ENCODE results near the gene WFDC1.

WFDC1 gene

DNA sequence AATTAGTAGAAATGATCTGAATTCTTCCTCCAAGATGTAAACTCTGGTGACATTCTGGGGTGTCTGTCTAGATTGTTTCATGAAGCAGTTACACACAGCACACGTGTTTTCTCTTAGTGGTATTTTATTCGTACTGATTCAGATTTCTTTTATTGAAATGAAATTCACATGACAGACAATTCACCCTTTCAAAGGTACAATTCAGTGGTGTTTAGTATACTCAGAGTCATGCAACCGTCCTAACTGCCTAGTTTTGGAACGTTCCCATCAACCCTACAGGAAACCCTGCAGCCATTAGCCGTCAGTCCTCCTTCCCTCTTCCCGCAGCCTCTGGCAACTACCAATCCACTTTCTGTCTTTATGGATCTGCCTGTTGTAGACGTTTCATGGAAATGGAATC, 8.8 kb downstream of the WFDC1 start:
- DNase-seq: no peak

DNA sequence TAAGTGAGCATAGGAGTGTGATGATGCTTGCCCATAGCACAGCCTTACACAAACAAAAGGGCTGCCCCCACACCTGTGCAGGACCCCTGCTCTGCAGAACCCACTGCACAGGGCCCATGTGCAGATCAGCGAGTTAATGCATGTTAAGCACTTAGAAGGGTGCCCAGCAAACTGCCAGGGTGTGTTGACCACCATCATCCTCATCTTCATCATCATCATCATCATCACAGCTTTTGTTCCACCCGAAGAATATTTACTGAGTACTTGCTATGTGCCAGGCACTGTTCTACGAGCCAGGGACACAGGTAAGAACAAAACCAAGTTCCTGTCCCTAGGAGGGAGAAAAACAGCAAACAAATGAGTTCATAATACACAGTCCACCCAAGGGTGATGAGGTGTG, 11.9 kb downstream of the WFDC1 start:
- DNase-seq: no peak

DNA sequence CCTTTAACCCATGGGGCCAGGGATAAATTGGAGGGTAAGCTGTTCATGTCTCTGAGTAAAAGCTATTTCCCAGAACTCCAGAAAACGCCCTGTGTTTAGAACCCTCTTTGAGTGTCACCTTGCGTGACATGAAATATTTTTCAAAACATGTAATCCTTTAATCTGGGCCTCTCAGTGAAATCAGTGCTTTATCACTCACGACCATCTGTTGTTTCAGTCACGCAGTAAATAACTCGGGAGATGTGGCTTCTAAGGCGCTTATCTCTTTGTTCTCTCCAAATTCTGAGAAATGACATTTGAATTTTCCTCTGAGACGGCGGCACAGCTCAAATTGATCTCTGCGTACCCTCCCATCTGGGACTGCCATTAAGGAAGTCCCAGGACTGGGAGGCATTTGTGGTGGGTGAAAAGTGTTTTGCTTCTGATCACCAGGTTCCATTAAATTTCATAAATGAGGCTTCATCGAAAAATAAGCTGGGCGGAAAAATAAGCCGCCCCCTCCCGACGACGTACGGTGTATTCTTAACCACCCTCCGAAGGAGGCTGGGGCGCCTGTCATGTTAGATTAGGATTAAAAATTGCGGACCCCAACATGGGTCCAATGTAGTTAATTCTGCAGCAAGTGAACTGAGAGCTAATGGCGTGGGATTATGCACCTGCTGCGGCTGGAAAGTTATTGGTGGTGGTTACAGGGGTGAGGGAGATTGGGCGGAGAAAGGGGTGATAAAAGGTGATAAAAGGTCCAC, 12.7 kb downstream of the WFDC1 start:
- no peak for DNase-seq

DNA sequence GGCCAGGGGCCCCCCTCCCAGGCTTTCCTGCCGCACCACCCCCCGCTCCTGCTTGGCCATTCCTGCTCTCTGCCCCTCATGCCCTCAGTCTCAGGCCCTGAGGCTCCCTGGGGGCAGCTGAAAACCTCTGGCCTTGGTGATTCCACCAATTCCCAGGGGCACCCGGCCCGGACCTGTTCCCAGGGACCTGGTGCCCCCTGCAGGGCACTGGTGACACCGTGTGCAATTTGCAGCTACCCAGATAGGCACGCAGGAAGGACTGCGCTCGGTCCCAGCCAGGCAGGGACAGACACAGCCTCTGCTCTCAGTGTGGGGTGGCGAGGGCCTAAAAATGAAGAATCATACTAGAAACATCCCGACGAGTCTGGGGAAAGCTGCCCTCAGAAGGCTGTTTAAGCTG, 13.4 kb downstream of the WFDC1 start:
- no peak for DNase-seq

DNA sequence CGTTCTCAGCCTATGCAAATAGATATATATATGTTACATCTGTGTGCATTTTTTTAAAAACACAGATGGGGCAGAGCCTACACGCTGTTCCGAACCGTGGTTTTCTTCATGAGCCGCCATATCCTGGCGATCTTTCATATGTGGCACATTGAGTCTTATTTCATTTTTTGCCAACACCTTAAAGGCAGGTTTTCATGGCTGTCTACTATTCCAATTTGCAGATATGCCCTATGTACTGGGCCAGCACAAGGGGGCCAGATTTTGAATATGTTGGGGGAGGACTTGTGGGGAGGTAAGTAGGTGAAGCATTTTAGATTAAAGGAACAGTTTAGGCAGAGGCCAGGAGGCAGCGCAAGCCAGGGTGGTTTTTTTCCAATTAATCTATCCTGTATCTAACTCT, 16.0 kb downstream of the WFDC1 start:
- DNase-seq: no peak

DNA sequence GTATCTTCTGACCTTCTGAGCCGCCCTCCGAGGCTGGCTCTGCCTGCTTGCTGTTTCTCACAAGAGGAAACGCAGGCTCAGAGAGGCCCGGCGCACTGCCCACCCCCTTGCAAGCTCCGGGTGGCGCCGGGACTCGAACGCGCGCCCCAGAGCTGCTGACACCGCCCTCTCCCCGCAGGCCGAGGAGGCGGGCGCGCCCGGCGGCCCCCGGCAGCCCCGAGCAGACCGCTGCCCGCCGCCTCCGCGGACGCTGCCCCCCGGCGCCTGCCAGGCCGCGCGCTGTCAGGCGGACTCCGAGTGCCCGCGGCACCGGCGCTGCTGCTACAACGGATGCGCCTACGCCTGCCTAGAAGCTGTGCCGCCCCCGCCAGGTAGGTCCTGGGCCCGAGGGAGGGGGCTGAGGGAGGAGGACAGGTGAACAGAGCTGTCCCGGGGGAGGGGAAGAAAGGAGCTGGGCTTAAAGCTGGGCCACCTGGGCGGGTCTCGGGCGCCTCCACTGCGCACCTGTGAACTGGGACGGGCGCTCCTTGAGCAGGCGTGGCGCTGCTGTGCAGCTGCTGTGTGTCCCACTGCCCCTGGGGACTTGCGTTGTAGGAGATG, 18.2 kb downstream of the WFDC1 start:
- DNase-seq: no peak

DNA sequence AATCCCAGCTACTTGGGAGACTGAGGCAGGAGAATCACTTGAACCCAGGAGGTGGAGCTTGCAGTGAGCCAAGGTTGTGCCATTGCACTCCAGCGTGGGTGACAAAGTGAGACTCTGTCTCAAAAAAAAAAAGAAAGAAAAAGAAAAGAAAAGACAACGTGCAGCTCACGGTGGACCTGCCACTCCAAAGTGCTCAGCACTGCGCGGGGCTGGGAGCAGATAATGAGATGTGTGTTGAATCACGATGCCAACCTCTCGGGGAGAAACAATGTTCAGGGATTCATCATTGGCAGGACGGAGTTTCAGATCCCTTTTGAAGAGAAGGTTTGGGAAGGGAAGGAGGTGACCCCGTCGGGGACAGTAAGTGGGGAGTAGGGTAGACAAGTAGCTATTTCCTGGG, 19.2 kb downstream of the WFDC1 start:
- no peak for DNase-seq

DNA sequence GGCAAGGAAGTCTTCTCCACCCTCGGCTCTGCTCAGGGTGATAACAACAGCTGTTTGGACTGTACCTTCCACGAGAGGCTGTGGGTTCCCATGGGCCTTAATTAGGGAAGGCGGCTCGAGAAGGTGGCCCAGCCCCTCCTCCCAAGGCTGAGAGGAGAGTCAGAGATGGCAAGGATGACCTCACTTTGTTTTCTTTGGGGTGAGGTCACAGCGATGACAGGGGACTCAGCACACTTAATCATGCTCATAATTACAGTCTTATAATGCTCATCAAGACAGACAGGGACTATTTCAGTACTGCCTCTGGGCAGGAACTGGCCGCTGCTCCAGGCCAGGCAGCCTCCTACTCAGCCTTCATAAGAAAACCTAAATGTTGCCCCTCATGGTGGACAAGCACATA, 19.7 kb downstream of the WFDC1 start:
- no peak for DNase-seq

DNA sequence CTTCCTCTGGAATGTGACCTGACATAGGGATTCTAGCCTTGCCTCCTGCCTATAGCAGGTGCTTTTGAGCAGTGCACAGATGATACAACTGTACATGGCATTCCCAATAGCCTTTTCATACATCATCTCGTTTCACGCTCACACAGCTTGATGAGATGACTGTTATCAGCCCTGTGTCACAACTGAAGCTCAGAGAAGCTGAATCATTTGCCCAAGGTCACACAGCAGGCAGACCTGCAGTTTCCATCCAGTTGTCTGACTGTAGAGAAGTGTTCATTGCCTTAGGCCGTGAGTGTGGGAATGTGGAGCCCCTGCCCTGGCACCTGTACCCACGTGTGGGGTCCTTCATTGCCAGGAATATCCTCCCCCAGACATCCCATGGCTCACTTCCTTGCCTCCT, 20.1 kb downstream of the WFDC1 start:
- no peak for DNase-seq

DNA sequence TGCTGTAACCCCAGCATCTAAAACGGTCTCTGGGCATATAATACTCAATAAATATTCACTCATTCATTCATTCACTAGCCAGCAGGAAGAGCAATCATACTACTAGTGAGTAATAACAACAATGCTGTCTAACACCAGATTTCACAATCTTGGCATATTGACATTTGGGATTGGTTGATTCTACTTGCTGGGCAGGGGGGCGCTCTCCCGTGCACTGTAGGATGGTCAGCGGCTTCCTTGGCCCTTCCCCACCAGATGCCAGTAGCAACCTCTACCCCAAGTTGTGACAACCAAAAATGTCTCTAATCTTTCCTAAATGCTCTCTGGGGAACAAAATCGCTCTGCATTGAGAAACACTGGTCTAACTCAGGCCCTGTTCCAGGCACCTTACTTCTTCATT, 20.7 kb downstream of the WFDC1 start:
- no peak for DNase-seq

DNA sequence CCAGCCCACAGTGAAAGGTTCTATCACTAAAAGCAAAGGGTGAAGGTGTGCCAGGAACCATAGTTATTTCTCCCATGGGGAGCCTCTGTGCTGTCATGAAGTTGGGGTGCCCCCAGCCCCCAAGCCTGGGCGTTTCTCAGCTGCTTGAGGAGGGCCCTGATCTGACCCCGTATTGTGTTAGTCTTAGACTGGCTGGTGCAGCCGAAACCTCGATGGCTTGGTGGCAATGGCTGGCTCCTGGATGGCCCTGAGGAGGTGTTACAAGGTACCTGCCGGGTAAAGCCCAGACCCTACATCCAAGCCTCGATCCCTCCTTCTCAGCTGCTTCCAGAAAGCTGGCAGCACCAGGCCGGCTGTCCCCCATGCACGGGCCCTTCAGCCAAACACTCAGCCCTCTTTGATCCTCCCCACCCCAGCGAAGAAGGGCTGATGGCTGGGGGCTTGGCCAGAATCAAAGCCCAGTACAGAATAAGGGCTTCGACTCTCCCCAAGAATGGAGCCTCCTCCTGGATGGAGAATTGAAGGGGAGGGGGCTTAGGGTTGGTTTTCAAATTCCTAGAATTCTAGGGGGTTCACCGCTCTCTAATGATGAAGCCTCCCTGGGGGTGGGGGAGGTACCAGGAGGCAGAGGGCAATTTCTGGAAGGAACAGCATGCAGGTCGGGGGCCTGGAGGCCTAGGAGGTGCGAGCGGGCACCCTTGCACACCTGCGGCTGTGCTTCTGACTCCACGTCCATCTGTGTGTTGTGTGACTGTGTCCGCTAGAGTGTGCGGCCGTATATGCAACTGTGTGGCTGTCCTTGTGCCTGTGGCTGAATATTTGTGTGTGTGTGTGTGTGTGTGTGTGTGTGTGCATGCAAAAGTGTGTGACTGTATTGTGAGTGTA, 23.7 kb downstream of the WFDC1 start:
- no peak for DNase-seq

DNA sequence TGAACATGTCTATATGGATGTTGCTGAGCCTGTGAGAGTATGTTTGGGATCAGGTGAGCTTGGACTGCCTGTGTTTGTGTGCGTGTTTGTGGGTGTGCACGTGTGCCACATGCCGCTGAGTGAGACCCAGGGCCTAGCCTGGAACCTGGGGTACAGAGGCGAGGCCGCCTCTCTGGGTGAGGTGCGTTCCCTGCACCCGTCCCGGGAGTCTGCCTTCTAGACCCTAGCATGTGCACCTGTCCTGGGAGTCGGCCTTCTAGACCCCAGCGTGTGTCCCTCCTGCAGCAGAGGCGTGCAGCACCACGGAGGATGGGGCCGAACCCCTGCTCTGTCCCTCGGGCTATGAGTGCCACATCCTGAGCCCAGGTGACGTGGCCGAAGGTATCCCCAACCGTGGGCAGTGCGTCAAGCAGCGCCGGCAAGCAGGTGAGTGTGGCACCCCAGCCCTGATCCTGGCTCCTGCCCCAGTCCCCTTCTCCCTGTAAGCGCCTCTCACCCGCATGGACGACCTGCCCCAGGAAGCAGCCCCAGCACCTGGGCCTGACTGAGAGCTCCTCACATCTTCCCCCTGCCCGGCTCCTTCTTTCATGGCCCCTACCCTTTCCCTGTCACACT, 24.6 kb downstream of the WFDC1 start:
- no peak for DNase-seq

DNA sequence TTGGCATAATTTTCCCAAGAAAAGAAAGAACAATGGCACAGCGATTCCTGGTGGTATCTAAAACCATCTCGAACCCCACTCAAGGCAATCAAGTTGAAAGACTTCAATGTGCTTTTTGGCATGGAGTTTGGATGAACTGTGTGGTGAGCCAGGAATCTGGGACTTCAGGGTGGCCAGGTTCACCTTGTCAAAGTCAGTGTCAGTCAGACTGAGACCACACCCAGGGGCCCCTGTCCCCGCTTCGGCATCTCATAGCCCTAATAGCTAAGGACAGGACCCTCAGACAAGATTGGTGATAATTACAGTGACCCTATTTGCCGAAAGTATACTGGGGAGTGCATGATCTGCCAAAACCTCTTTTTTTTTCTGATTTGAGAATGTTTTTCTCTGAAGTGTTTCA, 25.8 kb downstream of the WFDC1 start:
- DNase-seq: no peak

DNA sequence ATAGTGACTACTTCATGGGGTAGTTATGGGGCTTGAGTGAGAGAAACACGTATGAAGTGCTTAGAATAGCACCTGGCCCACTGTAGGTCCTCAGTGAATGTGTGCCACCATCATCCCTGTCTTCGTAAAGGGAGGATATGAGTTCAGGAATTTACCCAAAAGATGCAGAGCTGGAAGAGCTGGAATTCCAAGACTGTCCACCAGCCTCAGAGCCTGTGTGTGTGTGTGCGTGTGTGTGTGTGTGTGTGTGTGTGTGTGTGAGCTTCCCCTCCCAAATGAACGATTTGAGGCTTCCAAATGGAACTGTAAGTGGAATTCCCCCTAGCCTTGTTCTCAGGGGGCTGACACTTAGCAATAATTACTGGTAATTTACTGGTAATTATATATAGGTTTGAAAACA, 27.3 kb downstream of the WFDC1 start:
- no peak for DNase-seq

DNA sequence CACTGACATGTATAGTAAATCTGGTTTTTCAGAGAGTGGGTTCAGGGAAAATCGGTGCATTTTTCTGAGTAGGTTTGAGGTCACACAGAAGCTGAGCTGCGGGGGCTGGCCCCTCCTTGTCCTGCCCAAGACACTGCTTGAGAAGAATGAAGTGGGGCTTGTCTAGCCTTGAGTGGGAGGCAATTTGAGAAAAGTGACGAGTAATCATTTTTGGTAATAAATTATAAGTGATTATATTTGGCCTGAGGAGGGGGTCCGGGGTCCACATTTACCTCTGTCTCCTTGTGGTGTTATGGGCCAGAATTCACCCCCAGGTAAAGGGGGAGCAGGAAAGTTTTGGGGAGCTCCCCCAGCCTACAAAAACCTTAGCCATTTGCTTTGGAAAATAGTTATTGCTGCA, 28.1 kb downstream of the WFDC1 start:
- no peak for DNase-seq

DNA sequence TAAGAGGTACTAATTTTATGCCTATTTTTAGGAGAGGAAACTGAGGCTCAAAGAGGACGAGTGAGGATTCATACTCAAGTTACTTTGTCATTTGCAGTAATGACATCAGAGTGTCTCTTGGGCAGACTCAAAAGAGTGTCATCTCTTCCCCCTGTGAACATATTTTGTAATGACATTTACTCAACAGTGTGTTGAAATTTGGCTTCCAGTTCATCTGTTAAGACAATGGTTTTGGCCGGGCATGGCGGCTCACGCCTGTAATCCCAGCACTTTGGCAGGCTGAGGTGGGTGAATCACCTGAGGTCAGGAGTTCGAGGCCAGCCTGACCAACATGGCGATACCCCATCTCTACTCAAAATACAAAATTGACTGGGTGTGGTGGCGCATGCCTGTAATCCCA, 28.9 kb downstream of the WFDC1 start:
- DNase-seq: no peak

DNA sequence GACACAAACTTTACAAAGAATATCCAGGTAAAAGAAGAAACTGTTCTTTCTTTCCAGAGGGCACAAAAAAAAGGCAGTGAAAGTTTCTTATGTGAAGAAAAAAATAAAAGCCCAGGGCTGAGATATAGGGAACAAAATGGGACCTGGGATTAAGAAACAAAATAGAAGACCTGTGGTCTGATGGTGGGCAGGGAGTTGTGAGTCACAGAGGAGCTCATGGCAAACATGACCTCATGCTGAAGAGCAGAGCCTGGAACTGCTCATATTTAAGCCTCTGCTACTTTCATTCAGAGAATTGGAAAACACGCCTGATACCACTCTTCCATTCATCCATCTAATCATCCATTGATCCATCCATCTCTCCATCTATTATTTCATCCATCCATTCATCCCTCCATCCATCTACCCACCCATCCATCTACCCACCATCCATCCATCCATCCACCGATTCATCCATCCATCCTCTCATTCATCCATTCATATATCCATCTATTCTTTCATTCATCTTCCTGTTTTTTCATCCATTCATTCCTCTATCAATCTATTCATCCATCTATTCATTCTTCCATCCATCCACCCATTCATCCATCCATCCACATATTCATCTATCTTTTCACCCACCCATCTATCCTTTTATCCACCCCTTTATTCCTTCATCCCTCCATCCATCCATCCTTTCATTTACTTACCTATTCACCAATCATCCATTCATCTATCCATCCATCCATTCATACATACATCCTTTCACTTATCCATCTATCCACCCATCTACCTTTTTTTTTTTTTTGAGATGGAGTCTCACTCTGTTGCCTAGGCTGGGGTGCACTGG, 30.0 kb downstream of the WFDC1 start:
- no peak for DNase-seq

DNA sequence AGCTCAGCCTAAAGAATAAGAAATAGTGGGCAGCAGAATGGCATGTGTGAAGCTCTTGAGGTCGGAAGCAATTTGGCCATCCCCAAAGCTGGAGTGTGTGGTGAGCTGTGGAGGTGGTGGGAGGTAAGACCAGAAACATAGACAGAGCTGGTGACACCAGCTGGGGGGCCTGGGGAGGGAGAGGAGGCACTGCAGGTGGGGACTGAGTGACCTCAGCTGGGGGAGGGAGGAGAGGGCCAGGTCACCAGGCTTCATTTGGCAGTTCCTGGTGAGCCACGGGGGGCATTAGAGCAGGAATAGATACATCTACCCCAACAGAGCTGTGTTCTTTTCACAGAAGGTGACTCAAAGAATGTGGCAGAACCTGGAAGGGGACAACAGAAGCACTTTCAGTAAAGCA, 31.9 kb downstream of the WFDC1 start:
- no peak for DNase-seq

DNA sequence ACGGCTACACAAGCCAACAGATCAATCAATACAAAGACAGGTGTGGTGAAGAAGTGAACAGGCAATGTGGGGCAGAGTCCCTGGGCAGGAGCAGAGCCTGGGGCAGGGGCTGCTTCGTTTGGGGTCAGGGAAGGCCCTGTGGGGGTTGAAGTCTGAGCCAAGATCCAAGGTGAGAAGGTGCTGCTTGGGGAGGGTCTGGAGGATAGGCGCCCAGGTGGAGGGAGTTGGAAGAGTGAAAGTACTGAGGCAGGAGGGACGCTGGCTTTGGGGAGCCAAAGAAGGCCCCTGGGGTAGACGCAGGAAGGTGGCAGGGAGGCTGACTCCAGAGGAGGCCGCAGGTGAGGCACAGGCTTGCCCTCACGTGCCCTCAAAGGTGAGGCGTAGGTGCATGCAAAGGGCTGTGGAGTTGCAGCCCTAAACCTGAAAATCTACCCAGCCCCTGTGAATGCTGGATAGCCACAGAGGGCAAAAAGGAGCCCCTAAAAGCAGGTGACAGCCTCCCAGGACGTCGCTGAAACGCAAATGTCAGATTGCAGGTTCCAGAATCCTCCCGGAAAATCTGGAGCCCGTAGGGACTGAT, 33.3 kb downstream of the WFDC1 start:
- DNase-seq: no peak

DNA sequence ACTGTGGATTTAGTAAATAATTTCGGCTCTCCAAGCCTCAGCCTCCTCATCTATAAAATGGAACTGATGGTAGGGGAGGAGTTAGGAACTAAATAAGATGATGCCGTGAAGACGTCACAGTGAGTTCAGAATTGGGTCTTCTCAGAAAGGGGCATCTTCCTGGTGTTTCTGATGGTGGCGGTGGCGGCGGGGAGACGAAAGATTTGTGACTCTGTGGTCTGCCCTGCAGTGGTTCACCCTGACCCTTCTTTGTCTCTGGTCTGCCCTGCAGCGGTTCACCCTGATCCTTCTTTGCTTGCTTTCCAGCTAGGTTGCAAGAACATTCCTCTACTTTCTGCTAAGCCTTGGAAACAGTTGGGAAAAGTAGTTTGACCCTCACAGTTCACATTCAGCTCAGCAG, 34.3 kb downstream of the WFDC1 start:
- no peak for DNase-seq

DNA sequence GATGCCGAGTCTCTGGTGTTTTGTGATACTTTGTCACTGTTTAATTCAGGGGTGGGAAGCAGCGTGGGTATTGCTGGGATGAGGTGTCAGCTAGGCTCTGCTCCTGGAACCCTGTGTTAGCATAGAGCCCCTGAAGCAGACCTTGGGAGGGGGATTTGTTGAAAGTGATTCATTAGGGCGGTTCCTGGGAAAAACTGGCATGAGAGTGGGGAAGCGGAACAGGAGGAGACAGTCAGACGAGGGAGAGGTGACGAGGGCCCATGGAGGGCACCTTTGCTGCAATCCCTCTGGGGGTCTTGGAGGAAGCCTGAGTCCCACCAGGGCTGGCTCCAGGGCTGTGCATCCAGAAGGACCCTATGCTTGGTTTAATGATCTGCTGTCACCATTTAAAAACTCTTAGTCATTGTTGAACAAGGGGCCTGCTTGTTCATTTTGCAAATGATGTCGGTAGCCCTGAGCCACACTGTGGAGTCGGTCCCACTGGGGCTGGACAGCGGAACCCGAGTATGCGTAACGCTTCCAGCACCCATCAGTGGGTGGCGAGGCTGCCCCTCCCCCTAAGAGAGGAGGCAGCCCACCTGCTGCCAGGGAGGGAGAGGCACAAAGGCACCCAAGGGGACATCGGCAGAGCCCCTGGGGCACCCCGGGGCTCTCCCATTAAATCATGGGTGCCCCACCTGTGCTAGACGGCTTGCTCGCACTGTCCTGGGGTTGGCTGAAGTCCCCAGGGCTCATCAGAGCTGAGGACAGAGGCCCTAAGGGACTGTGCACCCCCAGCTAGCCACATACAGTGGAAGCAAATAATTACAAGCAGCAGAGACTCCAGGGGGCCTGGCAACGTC, 35.4 kb downstream of the WFDC1 start:
- DNase-seq: no peak

Measured in CD4-positive, alpha-beta T cell treated with Interleukin-21 for 1 hour (primary cell).